Endothelial cell of umbilical vein (primary cell): ENCODE results near the gene MBD4. TPM values are rescaled to one million over a fixed set of nuclear protein-coding genes. Genes with fewer than 3 reads are reported as not detected.

Experiments used
- BruUV-seq: library from RNA; stranded (reverse); fragments of 400-500 nt; replicated peaks from 2 replicates; lab custom pipeline; 2021; lab: Mats Ljungman, UMichigan
- CTCF ChIA-PET: fragments of 300-600, 350-600 bp; sonication (Branson Sonifier 250); formaldehyde crosslinking; loops from one replicate; lab custom pipeline; 2021; ENCODE audit warnings: antibody characterized with exemption, inconsistent platforms; lab: Charles Lee
- POLR2A ChIA-PET: fragments of 300-600, 350-600 bp; sonication (Branson Sonifier 250); formaldehyde crosslinking; loops from one replicate; lab custom pipeline; 2021; ENCODE audit warnings: antibody characterized with exemption, inconsistent platforms; lab: Charles Lee
- DNase-seq: peaks from one replicate; pipeline ENCODE4 v3.0.0-alpha.2; 2011; ENCODE audit warnings: low read depth, low spot score
- FAIRE-seq: peaks from 2 replicates; lab custom pipeline; 2011; peaks lifted over from hg19 to GRCh38; lab: Jason Lieb, UNC
- H2AFZ ChIP-seq: 2 replicates; pipeline ENCODE4 v1.6.0; 2012; ENCODE audit warnings: low read depth, low read length, control low read depth, inconsistent platforms
- H3K27ac ChIP-seq: 2 replicates; pipeline ENCODE4 v1.5.1; 2011; ENCODE audit warnings: low read depth, mild to moderate bottlenecking, control low read depth, low read length, moderate library complexity; ENCODE audit not compliant: insufficient read depth
- H3K27me3 ChIP-seq, 2 experiments: 2 replicates each; pipeline versions ENCODE4 v1.6.0 to v1.6.1; 2011; ENCODE audit warnings: low read length in 2 of 2, mixed read lengths in 1 of 2; ENCODE audit not compliant: control insufficient read depth in 2 of 2, insufficient read depth in 2 of 2
- H3K36me3 ChIP-seq, 2 experiments: 2 replicates in 1 of 2; 3 replicates in 1 of 2; pipeline ENCODE4 v1.5.1; 2011; ENCODE audit warnings: low read length in 2 of 2, mild to moderate bottlenecking in 1 of 2, moderate library complexity in 1 of 2; ENCODE audit not compliant: control insufficient read depth in 2 of 2, insufficient read depth in 2 of 2; ENCODE audit errors: extremely low read depth in 1 of 2
- H3K4me1 ChIP-seq: 3 replicates; pipeline ENCODE4 v1.5.1; 2011; ENCODE audit warnings: mild to moderate bottlenecking, low read length; ENCODE audit not compliant: control insufficient read depth, insufficient read depth; ENCODE audit errors: extremely low read depth
- H3K4me2 ChIP-seq: 2 replicates; pipeline ENCODE4 v1.6.1; 2011; ENCODE audit warnings: low read length, control low read depth, mixed read lengths; ENCODE audit not compliant: insufficient read depth
- H3K4me3 ChIP-seq, 3 experiments: fragments of 200-600 bp in 1 of 3; sonication (generic), shearing (Covaris generic) in 1 of 3; replicated peaks in 1 of 3; 2 replicates each; pipeline ENCODE4 v1.5.1; 2011 to 2016; ENCODE audit warnings: control low read depth in 3 of 3, low read length in 3 of 3, mild to moderate bottlenecking in 2 of 3, inconsistent platforms in 1 of 3, low read depth in 1 of 3, moderate library complexity in 1 of 3; ENCODE audit not compliant: insufficient read depth in 1 of 3
- H3K79me2 ChIP-seq: 2 replicates; pipeline ENCODE4 v1.6.0; 2012; ENCODE audit warnings: low read length, inconsistent platforms; ENCODE audit not compliant: control insufficient read depth, insufficient read depth
- H3K9ac ChIP-seq: replicated peaks from 2 replicates; pipeline ENCODE3; 2011; ENCODE audit warnings: low read length, control low read depth; ENCODE audit not compliant: insufficient read depth; ENCODE audit errors: extremely low read depth
- H3K9me1 ChIP-seq: replicated peaks from 3 replicates; pipeline ENCODE4 v1.6.0; 2011; ENCODE audit warnings: mild to moderate bottlenecking, low read length; ENCODE audit not compliant: control insufficient read depth, insufficient read depth; ENCODE audit errors: extremely low read depth
- H3K9me3 ChIP-seq: replicated peaks from 2 replicates; pipeline ENCODE4 v1.5.1; 2012; ENCODE audit warnings: low read length, inconsistent platforms; ENCODE audit not compliant: control insufficient read depth, insufficient read depth
- H4K20me1 ChIP-seq: replicated peaks from 2 replicates; pipeline ENCODE3; 2011; ENCODE audit warnings: mild to moderate bottlenecking, low read length; ENCODE audit not compliant: control insufficient read depth, insufficient read depth; ENCODE audit errors: extremely low read depth
- CTCF ChIP-seq, 2 donors: IDR thresholded peaks; 1 replicate in 1 of 2; 2 replicates in 1 of 2; pipeline ENCODE4 v1.5.1; 2011; ENCODE audit warnings: low read length in 2 of 2, mild to moderate bottlenecking in 2 of 2, moderate library complexity in 2 of 2, control low read depth in 1 of 2, inconsistent platforms in 1 of 2, low read depth in 1 of 2; ENCODE audit not compliant: insufficient read depth in 1 of 2; ENCODE audit errors: extremely low read depth in 1 of 2
- EZH2 ChIP-seq: IDR thresholded peaks from 2 replicates; pipeline ENCODE4 v1.6.1; 2012; ENCODE audit warnings: borderline replicate concordance, low read depth, mild to moderate bottlenecking, moderate library complexity, low read length, inconsistent platforms; ENCODE audit not compliant: severe bottlenecking
- FOS ChIP-seq: IDR thresholded peaks from 2 replicates; pipeline ENCODE4 v1.6.1; 2011; ENCODE audit warnings: mild to moderate bottlenecking, low read length, moderate library complexity, borderline replicate concordance; ENCODE audit not compliant: insufficient read depth
- GATA2 ChIP-seq: IDR thresholded peaks from 2 replicates; pipeline ENCODE4 v1.7.0; 2011; ENCODE audit warnings: low read depth, mild to moderate bottlenecking, moderate library complexity, mixed read lengths, low read length; ENCODE audit not compliant: insufficient read length, insufficient read depth
- JUN ChIP-seq: IDR thresholded peaks from 2 replicates; pipeline ENCODE4 v1.6.1; 2011; ENCODE audit warnings: borderline replicate concordance, low read depth; ENCODE audit not compliant: insufficient read length, insufficient read depth
- MAX ChIP-seq: IDR thresholded peaks from 2 replicates; pipeline ENCODE4 v1.6.1; 2011; ENCODE audit not compliant: insufficient read depth, insufficient read length
- MYC ChIP-seq: IDR thresholded peaks from one replicate; pipeline ENCODE4 v1.6.1; 2011; ENCODE audit warnings: mild to moderate bottlenecking, low read depth, low read length
- POLR2A ChIP-seq: IDR thresholded peaks from 2 replicates; pipeline ENCODE4 v1.6.1; 2012; ENCODE audit warnings: low read depth, mild to moderate bottlenecking, control low read depth, low read length
- POLR2AphosphoS5 ChIP-seq: IDR thresholded peaks from 2 replicates; pipeline ENCODE4 v1.6.1; 2012; ENCODE audit warnings: low read depth, mild to moderate bottlenecking, control low read depth, low read length, moderate library complexity; ENCODE audit not compliant: insufficient read depth
- dilution Hi-C: fragments of 300-500 bp; cut with MboI; formaldehyde crosslinking; loops from one replicate; pipeline ENCODE4 v1.15.0; 2019; ENCODE audit warnings: low sequenced_read_pairs; ENCODE audit not compliant: extremely low pct_ligation_motif_present
- intact Hi-C: fragments of 100-400 bp; cut with micrococcal nuclease; formaldehyde crosslinking; loops from one replicate; pipeline ENCODE4 v1.10.0; 2022
- polyA plus RNA-seq, 4 experiments: library from polyadenylated mRNA; depleted of rRNA in 3 of 4; stranded (reverse) in 3 of 4; unstranded in 1 of 4; fragments of >200 nt; gene quantifications; 2 replicates each; pipeline versions ENCODE4 v1.2.1 to v1.2.3, GENCODE V29; 2011 to 2012; ENCODE audit warnings: missing spikeins in 1 of 4
- total RNA-seq: library from RNA; stranded (reverse); gene quantifications from 2 replicates; pipeline ENCODE4 v1.2.3, GENCODE V29; 2021

Gene MBD4
- total and polyA plus RNA-seq, 2 donors (not counting 3 experiments of a cell fraction or from before 2014, with no cell fraction given) = 17.4 to 39.5 TPM

- no TSS peak for BruUV-seq
- H4K20me1 ChIP-seq = no peaks in the 10 kb centered on the region
- H3K9me3 ChIP-seq = no peaks in the 10 kb centered on the region
- ChIA-PET CTCF (interaction anchor here (0.8 kb wide), 1 partner anchor 34 kb away, joined by 3 read pairs; no protein-coding TSS in a partner anchor), POLR2A (no interaction called here)
- no peaks in the 10 kb centered on the region for H3K9me1 ChIP-seq
- DNase-seq (peak; percentile 92), FAIRE-seq (peak; percentile 82)
- H3K9ac ChIP-seq = no peak overlapping the region
- H3K79me2 ChIP-seq = no peaks in the 10 kb centered on the region
- intact Hi-C loops = no loop called here
- dilution Hi-C loops = no loop called here
- H2AFZ ChIP-seq = no peak overlapping the region
- peaks cover 8% of the 10 kb centered on the region for H3K4me1 ChIP-seq
- no peak overlapping the region for H3K27ac ChIP-seq
- no peaks in the 10 kb centered on the region for H3K27me3 ChIP-seq
- TF ChIP-seq POLR2A = no peak
- TF ChIP-seq FOS = no peak
- no peak for TF ChIP-seq EZH2
- no peak for TF ChIP-seq GATA2
- TF ChIP-seq MYC = no peak
- TF ChIP-seq JUN = no peak
- TF ChIP-seq MAX = no peak
- TF ChIP-seq CTCF (IDR thresholded peaks at IDR 0.05; ENCODE audit: extremely low read depth in 1 of 2, insufficient read depth in 1 of 2, low read depth in 1 of 2, low read length in 2 of 2) = no peak
- no peak for TF ChIP-seq POLR2AphosphoS5
- no peak overlapping the region for H3K4me2 ChIP-seq
- H3K36me3 ChIP-seq = no peaks in the 10 kb centered on the region
- no peak overlapping the region for H3K4me3 ChIP-seq
These were observed 22.4 kb downstream of the MBD4 start for GRCh38 chr3:129417326-129417725.
